ENCODE data around the gene MAGI1. TPM values are rescaled to one million over a fixed set of nuclear protein-coding genes. Genes with fewer than 3 reads are reported as not detected.

The MAGI1 gene
- polyA plus RNA-seq, 3 donors, result not detected

- no peak overlapping the region for H3K4me3 Mint-ChIP-seq
- WGBS (ENCODE audit: insufficient coverage), result no CpG with 5 or more reads among the region's 5 CpGs
- Histone ChIP-seq H3K4me2 (replicated peaks; ENCODE audit: extremely low read depth, low read length, poor library complexity, severe bottlenecking) (no peak overlapping the region), H3K4me1 (ENCODE audit: control insufficient read depth in 1 of 2, insufficient read depth in 2 of 2, low read length in 2 of 2) (no peaks in the 10 kb centered on the region), H3K36me3 (replicated peaks in 1 of 2; ENCODE audit: control insufficient read depth in 1 of 2, insufficient read depth in 2 of 2, low read length in 2 of 2) (no peaks in the 10 kb centered on the region), H3K27me3 (ENCODE audit: control insufficient read depth in 2 of 2, insufficient read depth in 2 of 2, low read length in 2 of 2) (no peaks in the 10 kb centered on the region), H3K9ac (ENCODE audit: insufficient read depth, low read length, poor library complexity, severe bottlenecking) (no peak overlapping the region), H3K79me2 (ENCODE audit: insufficient read depth, low read length) (no peaks in the 10 kb centered on the region), H3K4me3 (replicated peaks in 1 of 3; ENCODE audit: low read depth in 2 of 3, low read length in 3 of 3) (no peak overlapping the region), H4K20me1 (ENCODE audit: insufficient read depth, low read length) (no peaks in the 10 kb centered on the region), H2AFZ (ENCODE audit: insufficient read depth, low read depth, low read length, poor library complexity, severe bottlenecking) (no peak overlapping the region), H3K9me3 (replicated peaks in 1 of 2; ENCODE audit: control insufficient read depth in 1 of 2, insufficient read depth in 1 of 2, low read length in 2 of 2) (no peaks in the 10 kb centered on the region), H3K27ac (ENCODE audit: low read depth in 1 of 2, low read length in 2 of 2) (no peak overlapping the region)
- no peaks in the 10 kb centered on the region for H3K27me3 Mint-ChIP-seq (ENCODE audit: low read depth in 3 of 3)
- H3K9me3 Mint-ChIP-seq, result peaks cover 0 to 3% (median 0%) of the 10 kb centered on the region in 7 donors
- H3K27ac Mint-ChIP-seq, result no peak overlapping the region
- no peaks in the 10 kb centered on the region for H3K36me3 Mint-ChIP-seq
- no peak for TF ChIP-seq CTCF (IDR thresholded peaks at IDR 0.05)
- no peaks in the 10 kb centered on the region for H3K4me1 Mint-ChIP-seq
- no peak for DNase-seq
- intact Hi-C loops (cut with micrococcal nuclease), result no loop called here
Observed at GRCh38 chr3:65894679-65895453, 143.9 kb downstream of the MAGI1 start.

GRCh38 chr3:65894126-65894525, 144.6 kb downstream of the MAGI1 start:
- Histone ChIP-seq H3K4me1 (ENCODE audit: control insufficient read depth in 1 of 2, insufficient read depth in 2 of 2, low read length in 2 of 2) (no peaks in the 10 kb centered on the region), H2AFZ (ENCODE audit: insufficient read depth, low read depth, low read length, poor library complexity, severe bottlenecking) (no peak overlapping the region), H3K27me3 (ENCODE audit: control insufficient read depth in 2 of 2, insufficient read depth in 2 of 2, low read length in 2 of 2) (no peaks in the 10 kb centered on the region), H3K9ac (ENCODE audit: insufficient read depth, low read length, poor library complexity, severe bottlenecking) (no peak overlapping the region), H3K4me2 (replicated peaks; ENCODE audit: extremely low read depth, low read length, poor library complexity, severe bottlenecking) (no peak overlapping the region), H3K79me2 (ENCODE audit: insufficient read depth, low read length) (no peaks in the 10 kb centered on the region), H3K27ac (ENCODE audit: low read depth in 1 of 2, low read length in 2 of 2) (no peak overlapping the region), H4K20me1 (ENCODE audit: insufficient read depth, low read length) (no peaks in the 10 kb centered on the region), H3K9me3 (replicated peaks in 1 of 2; ENCODE audit: control insufficient read depth in 1 of 2, insufficient read depth in 1 of 2, low read length in 2 of 2) (no peaks in the 10 kb centered on the region), H3K36me3 (replicated peaks in 1 of 2; ENCODE audit: control insufficient read depth in 1 of 2, insufficient read depth in 2 of 2, low read length in 2 of 2) (no peaks in the 10 kb centered on the region), H3K4me3 (replicated peaks in 1 of 3; ENCODE audit: low read depth in 2 of 3, low read length in 3 of 3) (no peak overlapping the region)
- DNase-seq, result no peak
- Mint-ChIP-seq H3K9me3 (peaks cover 0 to 3% (median 0%) of the 10 kb centered on the region in 7 donors), H3K4me1 (no peaks in the 10 kb centered on the region), H3K27me3 (ENCODE audit: low read depth in 3 of 3) (no peaks in the 10 kb centered on the region), H3K27ac (no peak overlapping the region), H3K36me3 (no peaks in the 10 kb centered on the region), H3K4me3 (no peak overlapping the region)
- no peak for TF ChIP-seq CTCF (IDR thresholded peaks at IDR 0.05)
- intact Hi-C loops (cut with micrococcal nuclease), result no loop called here
- WGBS (ENCODE audit: insufficient coverage), result no CpG with 5 or more reads among the region's 2 CpGs

All from CD14-positive monocyte (primary cell).